ENCODE measurements around the gene MYO10.

MYO10 gene

GRCh38 chr5:16896767-16897166, 39.3 kb downstream of the MYO10 start:
- no peak overlapping the region for H3K4me3 Mint-ChIP-seq
- no peak overlapping the region for H3K27ac Mint-ChIP-seq
- DNase-seq (ENCODE audit: low spot score in 2 of 2) (no peak), ATAC-seq (ENCODE audit: low read depth) (no peak)
- no peaks in the 10 kb centered on the region for H3K36me3 Mint-ChIP-seq
- no peaks in the 10 kb centered on the region for H3K27me3 Mint-ChIP-seq
- no peaks in the 10 kb centered on the region for H3K4me1 Mint-ChIP-seq
- H3K9me3 Mint-ChIP-seq: peaks cover 1% of the 10 kb centered on the region

GRCh38 chr5:16894236-16895057, 41.6 kb downstream of the MYO10 start:
- DNase-seq (ENCODE audit: low spot score in 2 of 2) (no peak), ATAC-seq (ENCODE audit: low read depth) (no peak)
- H3K27me3 Mint-ChIP-seq: peaks cover 1% of the 10 kb centered on the region
- H3K4me1 Mint-ChIP-seq: no peaks in the 10 kb centered on the region
- no peak overlapping the region for H3K27ac Mint-ChIP-seq
- peaks cover 1% of the 10 kb centered on the region for H3K9me3 Mint-ChIP-seq
- no peak overlapping the region for H3K4me3 Mint-ChIP-seq
- H3K36me3 Mint-ChIP-seq: no peaks in the 10 kb centered on the region

- Mint-ChIP-seq H3K4me1 (no peaks in the 10 kb centered on the region), H3K4me3 (no peak overlapping the region), H3K9me3 (peaks cover 3% of the 10 kb centered on the region), H3K27me3 (peaks cover 1% of the 10 kb centered on the region), H3K36me3 (no peaks in the 10 kb centered on the region), H3K27ac (no peak overlapping the region)
- DNase-seq (ENCODE audit: low spot score in 2 of 2) (no peak), ATAC-seq (ENCODE audit: low read depth) (no peak)
Observed at GRCh38 chr5:16891033-16891432, 45.1 kb downstream of the MYO10 start.

- ATAC-seq (ENCODE audit: low read depth): no peak
- H3K4me1 Mint-ChIP-seq: no peaks in the 10 kb centered on the region
- no peak for DNase-seq (ENCODE audit: low spot score in 2 of 2)
- no peak overlapping the region for H3K27ac Mint-ChIP-seq
- H3K4me3 Mint-ChIP-seq: no peak overlapping the region
- H3K9me3 Mint-ChIP-seq: peaks cover 3% of the 10 kb centered on the region
- peaks cover 1% of the 10 kb centered on the region for H3K27me3 Mint-ChIP-seq
- H3K36me3 Mint-ChIP-seq: no peaks in the 10 kb centered on the region
Observed at GRCh38 chr5:16889972-16890519, 46.0 kb downstream of the MYO10 start.

GRCh38 chr5:16889203-16889971, 46.7 kb downstream of the MYO10 start:
- DNase-seq (ENCODE audit: low spot score in 2 of 2): no peak
- H3K9me3 Mint-ChIP-seq: peaks cover 3% of the 10 kb centered on the region
- H3K4me3 Mint-ChIP-seq: no peak overlapping the region
- H3K36me3 Mint-ChIP-seq: no peaks in the 10 kb centered on the region
- H3K27me3 Mint-ChIP-seq: peaks cover 1% of the 10 kb centered on the region
- no peaks in the 10 kb centered on the region for H3K4me1 Mint-ChIP-seq
- no peak for ATAC-seq (ENCODE audit: low read depth)
- H3K27ac Mint-ChIP-seq: no peak overlapping the region

- no peak for DNase-seq (ENCODE audit: low spot score in 2 of 2)
- H3K4me3 Mint-ChIP-seq: no peak overlapping the region
- no peaks in the 10 kb centered on the region for H3K4me1 Mint-ChIP-seq
- ATAC-seq (ENCODE audit: low read depth): no peak
- no peak overlapping the region for H3K27ac Mint-ChIP-seq
- peaks cover 1% of the 10 kb centered on the region for H3K27me3 Mint-ChIP-seq
- no peaks in the 10 kb centered on the region for H3K36me3 Mint-ChIP-seq
- H3K9me3 Mint-ChIP-seq: peaks cover 3% of the 10 kb centered on the region
Observed at GRCh38 chr5:16888694-16889124, 47.4 kb downstream of the MYO10 start.

GRCh38 chr5:16886793-16887345, 49.2 kb downstream of the MYO10 start:
- Mint-ChIP-seq H3K9me3 (peaks cover 2% of the 10 kb centered on the region), H3K36me3 (no peaks in the 10 kb centered on the region), H3K4me1 (no peaks in the 10 kb centered on the region), H3K4me3 (no peak overlapping the region), H3K27ac (no peak overlapping the region), H3K27me3 (peaks cover 4% of the 10 kb centered on the region)
- no peak for ATAC-seq (ENCODE audit: low read depth)
- DNase-seq (ENCODE audit: low spot score in 2 of 2): no peak

GRCh38 chr5:16886366-16886736, 49.7 kb downstream of the MYO10 start:
- Mint-ChIP-seq H3K27me3 (peaks cover 4% of the 10 kb centered on the region), H3K27ac (no peak overlapping the region), H3K4me3 (no peak overlapping the region), H3K36me3 (no peaks in the 10 kb centered on the region), H3K9me3 (peaks cover 2% of the 10 kb centered on the region), H3K4me1 (no peaks in the 10 kb centered on the region)
- DNase-seq (ENCODE audit: low spot score in 2 of 2): no peak
- no peak for ATAC-seq (ENCODE audit: low read depth)

- peaks cover 2% of the 10 kb centered on the region for H3K27me3 Mint-ChIP-seq
- ATAC-seq (ENCODE audit: low read depth) (no peak), DNase-seq (ENCODE audit: low spot score in 2 of 2) (no peak)
- H3K4me3 Mint-ChIP-seq: no peak overlapping the region
- H3K27ac Mint-ChIP-seq: no peak overlapping the region
- H3K36me3 Mint-ChIP-seq: no peaks in the 10 kb centered on the region
- no peaks in the 10 kb centered on the region for H3K4me1 Mint-ChIP-seq
- H3K9me3 Mint-ChIP-seq: peaks cover 2% of the 10 kb centered on the region
Observed at GRCh38 chr5:16885635-16886365, 50.3 kb downstream of the MYO10 start.

GRCh38 chr5:16884595-16884994, 51.5 kb downstream of the MYO10 start:
- Mint-ChIP-seq H3K4me3 (no peak overlapping the region), H3K4me1 (no peaks in the 10 kb centered on the region), H3K36me3 (no peaks in the 10 kb centered on the region), H3K27me3 (peaks cover 2% of the 10 kb centered on the region), H3K27ac (no peak overlapping the region), H3K9me3 (peaks cover 2% of the 10 kb centered on the region)
- ATAC-seq (ENCODE audit: low read depth) (no peak), DNase-seq (ENCODE audit: low spot score in 2 of 2) (no peak)

GRCh38 chr5:16883806-16884205, 52.3 kb downstream of the MYO10 start:
- Mint-ChIP-seq H3K4me3 (no peak overlapping the region), H3K36me3 (no peaks in the 10 kb centered on the region), H3K27ac (no peak overlapping the region), H3K9me3 (peaks cover 2% of the 10 kb centered on the region), H3K4me1 (no peaks in the 10 kb centered on the region), H3K27me3 (peaks cover 2% of the 10 kb centered on the region)
- ATAC-seq (ENCODE audit: low read depth) (no peak), DNase-seq (ENCODE audit: low spot score in 2 of 2) (no peak)

GRCh38 chr5:16883176-16883575, 52.9 kb downstream of the MYO10 start:
- peaks cover 2% of the 10 kb centered on the region for H3K9me3 Mint-ChIP-seq
- no peak overlapping the region for H3K4me3 Mint-ChIP-seq
- peaks cover 2% of the 10 kb centered on the region for H3K27me3 Mint-ChIP-seq
- no peak for ATAC-seq (ENCODE audit: low read depth)
- H3K4me1 Mint-ChIP-seq: no peaks in the 10 kb centered on the region
- no peak for DNase-seq (ENCODE audit: low spot score in 2 of 2)
- no peak overlapping the region for H3K27ac Mint-ChIP-seq
- H3K36me3 Mint-ChIP-seq: no peaks in the 10 kb centered on the region

- Mint-ChIP-seq H3K4me3 (no peak overlapping the region), H3K27ac (no peak overlapping the region), H3K4me1 (no peaks in the 10 kb centered on the region), H3K36me3 (no peaks in the 10 kb centered on the region), H3K27me3 (peaks cover 2% of the 10 kb centered on the region), H3K9me3 (peaks cover 1% of the 10 kb centered on the region)
- ATAC-seq (ENCODE audit: low read depth) (no peak), DNase-seq (ENCODE audit: low spot score in 2 of 2) (no peak)
Observed at GRCh38 chr5:16881251-16881650, 54.8 kb downstream of the MYO10 start.

GRCh38 chr5:16880547-16880946, 55.5 kb downstream of the MYO10 start:
- DNase-seq (ENCODE audit: low spot score in 2 of 2) (no peak), ATAC-seq (ENCODE audit: low read depth) (no peak)
- Mint-ChIP-seq H3K36me3 (no peaks in the 10 kb centered on the region), H3K4me3 (no peak overlapping the region), H3K4me1 (no peaks in the 10 kb centered on the region), H3K27me3 (peaks cover 2% of the 10 kb centered on the region), H3K27ac (no peak overlapping the region), H3K9me3 (peaks cover 1% of the 10 kb centered on the region)
